Left renal cortex interstitium (tissue), 4 donors: ENCODE data around the gene NEURL1B. TPM values are rescaled to one million over a fixed set of nuclear protein-coding genes. Genes with fewer than 3 reads are reported as not detected.
A peak's percentile ranks its signal among the peaks of the same experiment; 100 is the strongest.

Source experiments
- DNase-seq, 4 donors: peaks; one replicate each; pipeline ENCODE4 v3.0.0-alpha.2; 2013; ENCODE audit warnings: low read depth in 4 of 4, low spot score in 2 of 4, missing footprints in 1 of 4
- polyA plus RNA-seq, 4 donors: library from polyadenylated mRNA; unstranded; fragments of 120-200 nt; gene quantifications; one replicate each; pipeline ENCODE4 v1.2.1, GENCODE V29; 2013; ENCODE audit not compliant: insufficient read length in 4 of 4

NEURL1B gene
- polyA plus RNA-seq, 4 donors = 13.6 to 17.0 (median 15.4) TPM

- no peak for DNase-seq
Measured at GRCh38 chr5:172725273-172725672, 84.2 kb downstream of the NEURL1B start.

- DNase-seq = no peak
Measured at GRCh38 chr5:172725785-172726184, 84.7 kb downstream of the NEURL1B start.

GRCh38 chr5:172726966-172727365 is 85.9 kb downstream of the NEURL1B start:
- DNase-seq = no peak

GRCh38 chr5:172727551-172727950 is 86.5 kb downstream of the NEURL1B start:
- no peak for DNase-seq

- DNase-seq = no peak
Measured at GRCh38 chr5:172728481-172729241, 87.6 kb downstream of the NEURL1B start.

GRCh38 chr5:172729588-172729987 is 88.5 kb downstream of the NEURL1B start:
- no peak for DNase-seq

- DNase-seq = no peak
Measured at GRCh38 chr5:172730222-172730621, 89.2 kb downstream of the NEURL1B start.

GRCh38 chr5:172730981-172731679 is 90.1 kb downstream of the NEURL1B start:
- no peak for DNase-seq

GRCh38 chr5:172731680-172732074 is 90.6 kb downstream of the NEURL1B start:
- no peak for DNase-seq

- no peak for DNase-seq
Measured at GRCh38 chr5:172732201-172732865, 91.3 kb downstream of the NEURL1B start.

GRCh38 chr5:172733131-172733973 is 92.3 kb downstream of the NEURL1B start:
- DNase-seq = peak in 1 of 4 donors; percentile 43

- no peak for DNase-seq
Measured at GRCh38 chr5:172733974-172734346, 92.9 kb downstream of the NEURL1B start.

- DNase-seq = no peak
Measured at GRCh38 chr5:172735141-172735831, 94.2 kb downstream of the NEURL1B start.

- DNase-seq = no peak
Measured at GRCh38 chr5:172736508-172737135, 95.6 kb downstream of the NEURL1B start.

GRCh38 chr5:172739375-172739774 is 98.3 kb downstream of the NEURL1B start:
- no peak for DNase-seq

- DNase-seq = no peak
Measured at GRCh38 chr5:172740428-172741205, 99.6 kb downstream of the NEURL1B start.
